ENCODE measurements around the gene TBC1D10A. TPM values are rescaled to one million over a fixed set of nuclear protein-coding genes. Genes with fewer than 3 reads are reported as not detected.

Gene TBC1D10A
- total RNA-seq, 1 donor from 2014 or later, result 7.9 TPM

DNA sequence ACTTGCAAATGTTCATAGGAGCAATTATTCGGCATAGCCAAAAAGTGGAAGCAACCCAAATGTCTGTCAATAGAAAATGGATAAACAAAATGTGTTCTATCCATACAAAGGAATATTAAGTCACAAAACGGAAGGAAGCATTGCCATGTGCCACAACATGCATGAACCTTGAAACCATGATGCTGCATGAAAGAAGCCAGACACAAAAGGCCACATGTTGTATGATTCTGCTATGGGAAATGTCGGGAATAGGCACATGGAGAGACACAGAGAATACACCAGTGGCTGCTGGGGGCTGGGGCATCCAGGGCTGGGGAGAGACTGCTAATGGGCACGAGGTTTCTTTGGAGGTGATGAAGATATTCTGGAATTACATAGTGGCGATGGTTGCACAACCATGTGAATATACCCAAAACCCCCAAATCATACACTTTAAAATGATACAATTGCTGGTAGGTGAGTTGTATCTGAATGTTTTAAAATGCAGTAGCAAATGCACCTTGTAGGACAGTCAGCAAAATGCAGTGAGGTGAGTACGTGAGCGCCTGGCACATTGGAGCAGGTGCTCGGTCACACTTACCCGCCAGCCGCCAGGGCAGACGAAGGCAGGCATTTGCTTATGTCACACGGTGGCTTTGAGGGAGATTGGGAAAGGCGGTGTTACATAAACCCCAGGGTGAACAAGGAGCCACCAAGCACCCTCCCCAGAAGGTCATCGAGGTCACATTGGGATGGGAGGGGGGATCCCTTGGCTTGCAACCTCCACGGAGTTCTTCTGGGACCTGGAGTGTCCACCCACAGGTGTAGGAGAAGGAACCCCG is 53.8 kb downstream of the TBC1D10A start:
- H3K4me1 Mint-ChIP-seq (ENCODE audit: unreplicated experiment), result peaks cover 5% of the 10 kb centered on the region
- TF ChIP-seq, protein P1, sequence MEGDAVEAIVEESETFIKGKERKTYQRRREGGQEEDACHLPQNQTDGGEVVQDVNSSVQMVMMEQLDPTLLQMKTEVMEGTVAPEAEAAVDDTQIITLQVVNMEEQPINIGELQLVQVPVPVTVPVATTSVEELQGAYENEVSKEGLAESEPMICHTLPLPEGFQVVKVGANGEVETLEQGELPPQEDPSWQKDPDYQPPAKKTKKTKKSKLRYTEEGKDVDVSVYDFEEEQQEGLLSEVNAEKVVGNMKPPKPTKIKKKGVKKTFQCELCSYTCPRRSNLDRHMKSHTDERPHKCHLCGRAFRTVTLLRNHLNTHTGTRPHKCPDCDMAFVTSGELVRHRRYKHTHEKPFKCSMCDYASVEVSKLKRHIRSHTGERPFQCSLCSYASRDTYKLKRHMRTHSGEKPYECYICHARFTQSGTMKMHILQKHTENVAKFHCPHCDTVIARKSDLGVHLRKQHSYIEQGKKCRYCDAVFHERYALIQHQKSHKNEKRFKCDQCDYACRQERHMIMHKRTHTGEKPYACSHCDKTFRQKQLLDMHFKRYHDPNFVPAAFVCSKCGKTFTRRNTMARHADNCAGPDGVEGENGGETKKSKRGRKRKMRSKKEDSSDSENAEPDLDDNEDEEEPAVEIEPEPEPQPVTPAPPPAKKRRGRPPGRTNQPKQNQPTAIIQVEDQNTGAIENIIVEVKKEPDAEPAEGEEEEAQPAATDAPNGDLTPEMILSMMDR (IDR thresholded peaks at IDR 0.05; ENCODE audit: unreplicated experiment), result no peak
- H3K9me3 Mint-ChIP-seq (ENCODE audit: unreplicated experiment), result no peaks in the 10 kb centered on the region
- DNase-seq (ENCODE audit: low spot score), result no peak
- H3K4me3 Mint-ChIP-seq (ENCODE audit: unreplicated experiment), result no peak overlapping the region
- H3K36me3 Mint-ChIP-seq (ENCODE audit: low read depth, unreplicated experiment), result no peaks in the 10 kb centered on the region
- peaks cover 12% of the 10 kb centered on the region for H3K27me3 Mint-ChIP-seq (ENCODE audit: unreplicated experiment)
- no peak overlapping the region for H3K27ac Mint-ChIP-seq (ENCODE audit: unreplicated experiment)

DNA sequence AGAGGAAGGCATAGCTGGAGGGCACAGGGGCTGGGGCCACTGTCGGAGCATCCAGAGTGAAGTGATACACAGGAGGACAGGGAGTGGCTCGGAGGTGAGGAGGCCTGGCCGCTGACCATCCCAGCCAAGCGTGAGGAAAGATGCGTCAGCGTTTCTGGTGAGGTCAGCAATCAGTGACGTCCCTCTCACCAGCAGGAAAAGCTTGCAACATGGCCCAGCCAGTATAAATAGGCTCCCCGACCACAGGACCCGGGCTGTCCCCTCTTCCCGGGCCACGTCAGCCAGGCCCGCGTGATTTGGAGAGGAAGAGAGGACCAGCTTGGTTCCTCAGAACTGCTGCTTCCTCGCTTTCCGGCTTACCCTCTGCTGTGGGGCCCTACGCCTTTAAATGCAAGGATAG is 55.9 kb downstream of the TBC1D10A start:
- Mint-ChIP-seq H3K27ac (ENCODE audit: unreplicated experiment) (no peak overlapping the region), H3K4me3 (ENCODE audit: unreplicated experiment) (no peak overlapping the region), H3K9me3 (ENCODE audit: unreplicated experiment) (no peaks in the 10 kb centered on the region), H3K4me1 (ENCODE audit: unreplicated experiment) (no peaks in the 10 kb centered on the region), H3K36me3 (ENCODE audit: low read depth, unreplicated experiment) (no peaks in the 10 kb centered on the region), H3K27me3 (ENCODE audit: unreplicated experiment) (peaks cover 6% of the 10 kb centered on the region)
- DNase-seq (ENCODE audit: low spot score), result no peak
- TF ChIP-seq, protein P1 (IDR thresholded peaks at IDR 0.05; ENCODE audit: unreplicated experiment), result no peak

DNA sequence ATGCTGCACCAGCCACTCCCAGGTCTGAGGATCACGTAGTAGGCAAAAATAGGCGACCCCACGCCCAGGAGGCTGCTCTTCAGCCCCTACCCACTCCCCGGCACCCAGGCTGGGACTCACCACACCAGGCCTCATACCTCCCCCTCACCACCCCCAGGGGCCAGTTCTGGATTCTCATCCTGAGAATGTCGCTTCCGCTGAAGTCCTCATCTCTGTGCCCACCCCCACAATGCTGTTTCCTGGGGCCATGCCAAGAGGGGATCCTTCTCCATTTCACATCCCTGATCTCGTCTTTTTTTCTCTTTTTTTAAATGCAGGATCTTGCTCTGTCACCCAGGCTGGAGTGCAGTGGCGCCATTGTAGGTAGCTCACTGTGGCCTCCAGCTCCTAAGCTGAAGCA is 58.4 kb downstream of the TBC1D10A start:
- Mint-ChIP-seq H3K9me3 (ENCODE audit: unreplicated experiment) (no peaks in the 10 kb centered on the region), H3K27ac (ENCODE audit: unreplicated experiment) (no peak overlapping the region)
- DNase-seq (ENCODE audit: low spot score), result no peak

GRCh38 chr22:30267382-30268302 is 59.1 kb downstream of the TBC1D10A start:
- DNase-seq (ENCODE audit: low spot score), result no peak
- Mint-ChIP-seq H3K4me1 (ENCODE audit: unreplicated experiment) (no peaks in the 10 kb centered on the region), H3K27me3 (ENCODE audit: unreplicated experiment) (peaks cover 10% of the 10 kb centered on the region), H3K9me3 (ENCODE audit: unreplicated experiment) (no peaks in the 10 kb centered on the region), H3K4me3 (ENCODE audit: unreplicated experiment) (no peak overlapping the region), H3K27ac (ENCODE audit: unreplicated experiment) (no peak overlapping the region), H3K36me3 (ENCODE audit: low read depth, unreplicated experiment) (no peaks in the 10 kb centered on the region)
- TF ChIP-seq, protein P1 (IDR thresholded peaks at IDR 0.05; ENCODE audit: unreplicated experiment), result no peak

More for the DNA sequence above, 58.4 kb downstream of the TBC1D10A start:
- TF ChIP-seq, protein P1 (IDR thresholded peaks at IDR 0.05; ENCODE audit: unreplicated experiment), result no peak
- H3K4me3 Mint-ChIP-seq (ENCODE audit: unreplicated experiment), result no peak overlapping the region
- no peaks in the 10 kb centered on the region for H3K4me1 Mint-ChIP-seq (ENCODE audit: unreplicated experiment)
- H3K27me3 Mint-ChIP-seq (ENCODE audit: unreplicated experiment), result peaks cover 9% of the 10 kb centered on the region
- no peaks in the 10 kb centered on the region for H3K36me3 Mint-ChIP-seq (ENCODE audit: low read depth, unreplicated experiment)

Data from endothelial cell (in vitro differentiated cells).